ENCODE data around the gene SENP1.

DNA sequence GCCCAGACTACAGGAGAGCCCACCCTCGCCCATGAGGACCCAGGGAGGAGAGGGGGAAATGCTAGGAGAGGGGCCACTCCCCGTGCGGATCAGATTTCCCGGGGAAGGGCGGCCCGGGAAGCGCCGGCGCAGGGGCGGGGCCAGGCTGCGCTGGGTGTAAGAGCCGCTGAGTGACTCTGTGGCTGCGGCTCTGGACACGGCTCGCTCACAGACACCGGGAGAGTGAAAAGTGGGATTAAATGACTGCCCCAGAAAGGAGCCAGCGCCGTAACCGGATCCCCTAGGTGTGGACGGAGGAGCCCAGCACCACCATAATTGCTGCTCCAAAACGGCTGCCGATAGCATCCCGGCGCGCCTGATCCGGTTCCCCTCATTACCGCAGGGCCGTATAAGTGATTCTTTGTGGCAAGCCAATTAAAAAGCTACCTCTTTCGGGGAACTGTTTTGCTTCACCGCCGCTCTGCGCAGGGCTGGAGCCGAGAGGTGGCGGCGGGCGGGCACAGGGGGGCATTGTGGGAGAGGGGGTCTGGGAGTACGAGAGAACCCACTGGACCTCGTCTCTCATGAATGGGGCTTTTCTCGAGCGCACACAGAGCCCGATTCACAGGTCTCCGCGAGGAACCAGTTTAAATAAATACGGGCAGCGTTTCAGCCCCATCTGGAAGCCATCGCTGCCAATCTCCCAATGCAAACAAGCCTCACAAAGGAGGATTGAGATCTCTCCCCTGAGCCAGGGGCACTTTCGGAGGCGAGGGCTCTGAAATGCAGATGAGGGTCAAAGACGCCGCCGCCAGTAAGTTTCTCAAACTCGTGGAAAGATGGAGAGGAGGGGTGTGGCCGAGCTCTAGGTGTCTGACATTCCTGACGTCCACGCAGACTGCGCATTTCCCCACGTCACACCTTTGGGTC, 104.1 kb downstream of the SENP1 start:
- TF ChIP-seq, protein P1, sequence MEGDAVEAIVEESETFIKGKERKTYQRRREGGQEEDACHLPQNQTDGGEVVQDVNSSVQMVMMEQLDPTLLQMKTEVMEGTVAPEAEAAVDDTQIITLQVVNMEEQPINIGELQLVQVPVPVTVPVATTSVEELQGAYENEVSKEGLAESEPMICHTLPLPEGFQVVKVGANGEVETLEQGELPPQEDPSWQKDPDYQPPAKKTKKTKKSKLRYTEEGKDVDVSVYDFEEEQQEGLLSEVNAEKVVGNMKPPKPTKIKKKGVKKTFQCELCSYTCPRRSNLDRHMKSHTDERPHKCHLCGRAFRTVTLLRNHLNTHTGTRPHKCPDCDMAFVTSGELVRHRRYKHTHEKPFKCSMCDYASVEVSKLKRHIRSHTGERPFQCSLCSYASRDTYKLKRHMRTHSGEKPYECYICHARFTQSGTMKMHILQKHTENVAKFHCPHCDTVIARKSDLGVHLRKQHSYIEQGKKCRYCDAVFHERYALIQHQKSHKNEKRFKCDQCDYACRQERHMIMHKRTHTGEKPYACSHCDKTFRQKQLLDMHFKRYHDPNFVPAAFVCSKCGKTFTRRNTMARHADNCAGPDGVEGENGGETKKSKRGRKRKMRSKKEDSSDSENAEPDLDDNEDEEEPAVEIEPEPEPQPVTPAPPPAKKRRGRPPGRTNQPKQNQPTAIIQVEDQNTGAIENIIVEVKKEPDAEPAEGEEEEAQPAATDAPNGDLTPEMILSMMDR (IDR thresholded peaks at IDR 0.05), result no peak
- TF ChIP-seq HOXA7 (CRISPR knock-in tag; IDR thresholded peaks at IDR 0.05), result no peak
- no peak for TF ChIP-seq EHF (CRISPR knock-in tag; IDR thresholded peaks at IDR 0.05)
- TF ChIP-seq POLR2A (IDR thresholded peaks at IDR 0.05; ENCODE audit: low read length), result no peak
- TF ChIP-seq, protein P2, sequence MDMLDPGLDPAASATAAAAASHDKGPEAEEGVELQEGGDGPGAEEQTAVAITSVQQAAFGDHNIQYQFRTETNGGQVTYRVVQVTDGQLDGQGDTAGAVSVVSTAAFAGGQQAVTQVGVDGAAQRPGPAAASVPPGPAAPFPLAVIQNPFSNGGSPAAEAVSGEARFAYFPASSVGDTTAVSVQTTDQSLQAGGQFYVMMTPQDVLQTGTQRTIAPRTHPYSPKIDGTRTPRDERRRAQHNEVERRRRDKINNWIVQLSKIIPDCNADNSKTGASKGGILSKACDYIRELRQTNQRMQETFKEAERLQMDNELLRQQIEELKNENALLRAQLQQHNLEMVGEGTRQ (IDR thresholded peaks at IDR 0.05), result no peak
- no peak for TF ChIP-seq ZNF302 (CRISPR knock-in tag; IDR thresholded peaks at IDR 0.05)
- TF ChIP-seq CHD4 (IDR thresholded peaks at IDR 0.05; ENCODE audit: borderline replicate concordance), result no peak
- no peak for TF ChIP-seq NPAS2 (CRISPR knock-in tag; IDR thresholded peaks at IDR 0.05; ENCODE audit: borderline replicate concordance)
- TF ChIP-seq RAD21 (conservative IDR thresholded peaks at IDR 0.05 in 1 of 2, IDR thresholded peaks at IDR 0.05 in 1 of 2), result no peak
- TF ChIP-seq EP300 (IDR thresholded peaks at IDR 0.05), result no peak
- TF ChIP-seq, protein P3, sequence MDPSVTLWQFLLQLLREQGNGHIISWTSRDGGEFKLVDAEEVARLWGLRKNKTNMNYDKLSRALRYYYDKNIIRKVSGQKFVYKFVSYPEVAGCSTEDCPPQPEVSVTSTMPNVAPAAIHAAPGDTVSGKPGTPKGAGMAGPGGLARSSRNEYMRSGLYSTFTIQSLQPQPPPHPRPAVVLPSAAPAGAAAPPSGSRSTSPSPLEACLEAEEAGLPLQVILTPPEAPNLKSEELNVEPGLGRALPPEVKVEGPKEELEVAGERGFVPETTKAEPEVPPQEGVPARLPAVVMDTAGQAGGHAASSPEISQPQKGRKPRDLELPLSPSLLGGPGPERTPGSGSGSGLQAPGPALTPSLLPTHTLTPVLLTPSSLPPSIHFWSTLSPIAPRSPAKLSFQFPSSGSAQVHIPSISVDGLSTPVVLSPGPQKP (IDR thresholded peaks at IDR 0.05; ENCODE audit: low read depth, low read length), result no peak
- TF ChIP-seq PHF8 (IDR thresholded peaks at IDR 0.05; ENCODE audit: borderline replicate concordance, low read depth), result no peak
- no peak for TF ChIP-seq MYC (IDR thresholded peaks at IDR 0.05; ENCODE audit: borderline replicate concordance, low read length)
- TF ChIP-seq, protein P4, sequence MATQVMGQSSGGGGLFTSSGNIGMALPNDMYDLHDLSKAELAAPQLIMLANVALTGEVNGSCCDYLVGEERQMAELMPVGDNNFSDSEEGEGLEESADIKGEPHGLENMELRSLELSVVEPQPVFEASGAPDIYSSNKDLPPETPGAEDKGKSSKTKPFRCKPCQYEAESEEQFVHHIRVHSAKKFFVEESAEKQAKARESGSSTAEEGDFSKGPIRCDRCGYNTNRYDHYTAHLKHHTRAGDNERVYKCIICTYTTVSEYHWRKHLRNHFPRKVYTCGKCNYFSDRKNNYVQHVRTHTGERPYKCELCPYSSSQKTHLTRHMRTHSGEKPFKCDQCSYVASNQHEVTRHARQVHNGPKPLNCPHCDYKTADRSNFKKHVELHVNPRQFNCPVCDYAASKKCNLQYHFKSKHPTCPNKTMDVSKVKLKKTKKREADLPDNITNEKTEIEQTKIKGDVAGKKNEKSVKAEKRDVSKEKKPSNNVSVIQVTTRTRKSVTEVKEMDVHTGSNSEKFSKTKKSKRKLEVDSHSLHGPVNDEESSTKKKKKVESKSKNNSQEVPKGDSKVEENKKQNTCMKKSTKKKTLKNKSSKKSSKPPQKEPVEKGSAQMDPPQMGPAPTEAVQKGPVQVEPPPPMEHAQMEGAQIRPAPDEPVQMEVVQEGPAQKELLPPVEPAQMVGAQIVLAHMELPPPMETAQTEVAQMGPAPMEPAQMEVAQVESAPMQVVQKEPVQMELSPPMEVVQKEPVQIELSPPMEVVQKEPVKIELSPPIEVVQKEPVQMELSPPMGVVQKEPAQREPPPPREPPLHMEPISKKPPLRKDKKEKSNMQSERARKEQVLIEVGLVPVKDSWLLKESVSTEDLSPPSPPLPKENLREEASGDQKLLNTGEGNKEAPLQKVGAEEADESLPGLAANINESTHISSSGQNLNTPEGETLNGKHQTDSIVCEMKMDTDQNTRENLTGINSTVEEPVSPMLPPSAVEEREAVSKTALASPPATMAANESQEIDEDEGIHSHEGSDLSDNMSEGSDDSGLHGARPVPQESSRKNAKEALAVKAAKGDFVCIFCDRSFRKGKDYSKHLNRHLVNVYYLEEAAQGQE (IDR thresholded peaks at IDR 0.05), result no peak

Data from A549 (cell line).